Measurements from ENCODE around the gene SNAPC3. TPM values are rescaled to one million over a fixed set of nuclear protein-coding genes. Genes with fewer than 3 reads are reported as not detected.

Gene SNAPC3
- total RNA-seq, 1 donor from 2014 or later = 36.7 TPM

DNA sequence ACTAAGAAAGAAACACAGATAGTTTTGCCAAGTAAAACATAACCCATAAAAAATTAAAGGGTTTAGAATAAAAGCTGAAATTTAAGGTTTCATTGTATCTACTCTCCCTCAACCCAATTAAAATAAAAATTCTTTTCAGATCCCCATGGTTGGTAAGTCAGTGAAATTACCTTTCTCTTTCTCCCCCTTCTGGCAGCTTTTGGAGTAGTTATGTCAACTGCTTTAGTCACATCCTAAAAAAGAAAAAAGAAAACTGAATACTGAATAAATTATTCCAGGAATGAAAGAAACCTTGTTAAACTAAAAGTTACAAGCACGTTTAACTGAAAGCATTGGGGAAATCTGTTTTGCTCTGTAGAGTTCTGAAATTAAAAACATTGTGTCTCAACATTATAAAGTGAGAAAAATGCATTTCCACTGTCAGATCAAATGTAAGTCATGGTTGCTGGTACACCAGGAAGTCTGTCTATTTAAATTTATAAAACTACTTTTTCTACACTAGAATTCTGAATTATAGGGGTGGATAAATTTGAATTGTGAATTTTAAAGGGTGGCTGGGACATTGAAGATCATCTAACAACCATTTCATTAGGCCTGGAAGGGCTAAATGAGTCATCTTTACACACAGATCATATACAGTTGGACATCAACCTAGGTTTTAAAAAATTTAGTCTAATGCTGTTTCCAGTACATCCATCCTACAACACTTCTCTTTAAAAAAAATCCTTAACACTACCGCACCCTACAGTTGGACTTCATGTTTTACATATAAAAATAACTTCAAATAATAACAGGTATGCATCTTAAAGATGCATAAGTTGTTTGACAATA lies 63.4 kb downstream of the SNAPC3 start:
- intact Hi-C loops (cut with micrococcal nuclease) = loop anchor here (1.0 to 5.0 kb wide), 6 partner anchors 13 to 275 kb away; partner anchors contain the start of gene PSIP1

DNA sequence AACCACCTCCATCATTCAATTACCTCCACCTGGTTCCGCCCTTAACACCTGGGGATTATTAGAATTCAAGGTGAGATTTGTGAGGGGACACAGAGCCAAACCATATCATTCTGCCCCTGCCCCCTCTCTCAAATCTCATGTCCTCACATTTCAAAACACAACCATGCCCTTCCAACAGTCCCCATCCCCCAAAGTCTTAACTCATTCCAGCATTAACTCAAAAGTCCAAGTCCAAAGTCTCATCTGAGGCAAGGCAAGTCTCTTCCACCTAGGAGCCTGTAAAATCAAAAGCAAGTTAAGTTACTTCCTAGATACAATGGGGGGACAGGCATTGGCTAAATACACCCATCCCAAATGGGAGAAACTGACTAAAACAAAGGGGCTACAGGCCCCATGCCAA lies 69.3 kb downstream of the SNAPC3 start:
- intact Hi-C loops (cut with micrococcal nuclease) = no loop called here

DNA sequence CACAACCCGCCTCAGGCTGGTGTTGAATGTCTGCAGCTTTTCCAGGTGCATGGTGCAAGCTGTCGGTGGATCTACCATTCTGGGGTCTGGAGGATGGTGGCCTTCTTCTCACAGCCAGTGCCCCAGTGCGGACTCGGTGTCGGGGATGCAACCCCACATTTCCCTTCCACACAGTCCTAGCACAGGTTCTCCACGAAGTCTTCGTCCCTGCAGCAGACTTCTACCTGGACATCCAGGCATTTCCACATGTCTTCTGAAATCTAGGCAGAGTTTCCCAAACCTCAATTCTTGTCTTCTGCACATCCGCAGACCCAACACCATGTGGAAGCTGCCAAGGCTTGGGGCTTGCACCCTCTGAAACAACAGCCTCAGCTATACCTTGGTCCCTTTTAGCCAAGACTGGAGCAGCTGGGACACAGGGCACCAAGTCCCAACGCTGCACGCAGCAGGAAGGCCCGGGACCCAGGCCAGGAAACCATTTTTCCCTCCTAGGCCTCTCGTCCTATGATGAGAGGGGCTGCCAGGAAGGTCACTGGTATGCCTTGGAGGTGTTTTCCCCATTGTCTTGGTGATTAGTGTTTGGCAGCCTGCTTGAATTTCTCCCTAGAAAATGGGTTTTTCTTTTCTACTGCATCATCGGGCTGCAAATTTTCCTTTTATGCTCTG lies 69.9 kb downstream of the SNAPC3 start:
- intact Hi-C loops (cut with micrococcal nuclease) = no loop called here

DNA sequence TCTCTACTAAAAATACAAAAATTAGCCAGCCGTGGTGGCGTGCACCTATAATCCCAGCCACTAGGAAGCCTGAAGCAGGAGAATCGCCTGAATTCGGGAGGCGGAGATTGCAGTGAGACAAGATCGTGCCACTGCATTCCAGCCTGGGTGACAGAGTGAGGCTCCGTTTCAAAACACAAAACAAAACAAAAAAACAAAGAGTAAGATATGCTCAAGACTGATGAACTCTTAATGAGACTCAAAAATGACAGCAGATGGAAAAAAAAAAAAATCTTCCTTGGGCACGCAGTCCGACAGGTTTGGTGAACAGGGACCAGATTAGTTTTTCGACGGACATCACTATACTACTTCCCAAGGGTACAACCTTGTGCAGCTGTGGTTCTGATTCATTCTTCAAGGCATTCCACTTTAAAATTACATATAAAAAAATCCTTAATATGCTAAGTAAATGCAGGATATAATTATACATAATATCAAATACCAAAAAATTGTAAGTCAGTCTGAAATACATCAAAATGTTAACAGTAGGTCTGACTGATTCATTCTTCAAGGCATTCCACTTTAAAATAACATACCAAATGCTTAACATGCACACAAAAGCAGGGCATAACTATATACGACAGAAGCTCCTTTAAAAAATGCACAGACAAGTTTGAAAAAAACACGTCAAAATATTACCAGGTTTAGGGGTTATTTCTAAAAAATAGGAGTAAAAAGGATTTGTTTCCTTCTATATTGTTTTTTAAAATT lies 75.7 kb downstream of the SNAPC3 start:
- intact Hi-C loops (cut with micrococcal nuclease) = loop anchor here (1.0 kb wide), 1 partner anchor 8 kb away; no protein-coding TSS in a partner anchor

DNA sequence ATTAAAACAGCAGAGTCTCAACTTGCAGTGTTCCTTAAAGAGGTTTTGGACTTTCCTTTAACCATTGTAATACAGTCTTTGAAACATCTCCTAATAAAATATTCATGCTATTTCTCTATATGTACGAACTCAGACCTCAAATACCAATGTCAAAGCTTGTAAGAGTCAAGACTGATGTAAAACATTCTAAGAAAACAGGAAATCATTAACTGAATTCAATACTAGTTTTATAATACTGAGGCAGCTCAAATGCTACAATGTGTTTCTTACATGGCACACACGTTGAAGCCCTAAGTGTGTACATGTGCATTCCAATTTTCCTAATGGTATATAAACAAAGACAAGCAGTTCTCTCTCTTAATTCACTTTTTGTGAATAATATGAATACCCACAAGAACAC lies 76.5 kb downstream of the SNAPC3 start:
- intact Hi-C loops (cut with micrococcal nuclease) = no loop called here

DNA sequence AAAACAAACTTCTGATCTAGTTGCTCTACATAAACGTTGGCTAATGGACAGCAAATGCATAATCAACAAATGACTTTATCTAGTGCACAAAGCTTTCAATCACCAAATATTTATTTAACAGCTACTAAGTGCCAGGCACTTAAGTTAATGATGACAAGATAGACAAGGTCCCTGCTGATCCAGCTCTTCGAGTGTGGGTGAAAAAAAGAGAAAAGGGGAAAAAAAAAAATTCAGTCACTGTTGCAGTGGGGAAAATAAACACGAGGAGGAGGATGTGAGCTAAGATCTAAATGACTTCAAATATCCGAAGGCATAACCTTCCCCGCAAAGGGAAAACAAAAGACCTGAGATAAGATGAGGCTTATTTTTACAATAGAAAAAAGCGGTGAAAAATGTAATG lies 78.5 kb downstream of the SNAPC3 start:
- intact Hi-C loops (cut with micrococcal nuclease) = loop anchor here (1.0 kb wide), 1 partner anchor 32 kb away; no protein-coding TSS in a partner anchor

DNA sequence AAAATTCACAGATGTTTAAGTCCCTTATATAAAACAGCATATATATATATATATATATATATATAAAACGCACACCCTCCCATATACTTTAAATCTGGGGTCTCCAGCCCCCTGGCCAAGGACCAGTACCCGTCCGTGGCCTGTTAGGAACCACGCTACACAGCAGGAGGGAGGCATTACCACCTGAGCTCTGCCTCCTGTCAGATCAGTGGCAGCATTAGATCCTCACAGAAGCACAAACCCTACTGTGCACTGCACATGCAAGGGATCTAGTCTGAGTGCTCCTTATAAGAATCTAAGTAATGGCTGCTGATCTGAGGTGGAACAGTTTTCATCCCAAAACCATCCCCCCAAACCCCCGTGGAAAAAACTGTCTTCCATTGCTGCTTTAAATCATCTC lies 79.1 kb downstream of the SNAPC3 start:
- intact Hi-C loops (cut with micrococcal nuclease) = loop anchor here (1.0 kb wide), 2 partner anchors 8 to 31 kb away; partner anchors contain the start of gene PSIP1

DNA sequence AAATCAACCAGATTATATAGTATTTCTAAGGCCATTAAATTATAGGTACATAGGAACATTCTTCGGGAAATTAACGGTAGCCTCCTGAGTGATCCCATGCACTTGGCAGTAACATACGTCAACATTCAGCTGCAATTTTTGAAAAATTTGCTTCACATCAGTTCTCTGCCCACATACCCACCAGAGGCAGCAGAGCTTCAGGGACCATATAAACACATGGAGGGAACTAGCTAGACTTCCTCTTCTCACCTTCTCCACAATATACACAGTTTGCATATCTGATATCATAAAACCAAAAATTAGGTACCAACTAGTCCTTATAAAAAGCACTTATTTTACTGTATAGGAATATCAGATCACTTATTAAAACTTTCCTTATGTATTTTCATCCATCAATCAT lies 83.2 kb downstream of the SNAPC3 start:
- intact Hi-C loops (cut with micrococcal nuclease) = loop anchor here (1.0 kb wide), 1 partner anchor 8 kb away; no protein-coding TSS in a partner anchor

DNA sequence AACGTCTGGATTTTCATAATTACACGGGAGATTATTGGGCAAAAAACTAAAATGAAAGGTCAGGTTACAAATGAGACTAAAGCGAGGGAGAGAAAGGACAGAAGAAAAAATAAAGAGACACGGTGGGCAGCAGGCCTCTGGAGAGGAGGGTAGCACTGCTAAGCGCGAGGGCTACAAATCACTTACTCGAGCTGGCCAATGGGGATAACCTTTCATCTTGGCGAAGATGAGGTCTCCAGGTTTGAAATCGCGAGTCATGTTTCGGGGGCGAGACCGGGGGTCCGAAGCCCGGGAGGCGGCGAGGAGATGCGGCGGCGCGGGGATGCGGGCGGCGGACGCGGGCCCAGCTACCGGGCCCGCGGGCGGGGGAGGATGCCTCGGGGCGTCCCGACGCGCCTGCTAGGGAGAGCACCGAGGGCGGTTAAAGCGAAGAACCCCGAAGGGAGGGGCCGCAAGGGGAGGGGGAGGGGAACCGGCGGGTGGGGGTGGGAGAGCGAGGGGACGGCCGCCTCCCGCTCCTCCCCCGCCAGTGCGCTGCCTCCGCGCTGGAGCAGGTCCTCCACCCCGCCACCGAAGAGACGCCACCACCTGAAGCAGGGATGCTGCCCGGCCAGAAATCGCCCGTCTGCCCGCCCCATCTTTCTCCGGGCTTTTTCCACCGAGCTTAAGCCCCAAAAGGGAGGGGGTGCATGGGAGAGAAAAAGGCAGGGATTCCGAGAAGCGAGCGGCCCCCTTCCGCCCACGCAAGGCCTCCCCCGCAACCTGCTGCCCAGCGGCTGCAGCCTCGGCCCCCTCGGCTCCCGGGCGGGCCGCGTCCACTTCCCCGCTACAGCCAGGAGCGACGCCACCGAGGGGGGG lies 87.5 kb downstream of the SNAPC3 start:
- intact Hi-C loops (cut with micrococcal nuclease) = loop anchor here (1.0 to 5.0 kb wide), 5 partner anchors 8 to 1187 kb away; partner anchors contain the start of gene TTC39B

DNA sequence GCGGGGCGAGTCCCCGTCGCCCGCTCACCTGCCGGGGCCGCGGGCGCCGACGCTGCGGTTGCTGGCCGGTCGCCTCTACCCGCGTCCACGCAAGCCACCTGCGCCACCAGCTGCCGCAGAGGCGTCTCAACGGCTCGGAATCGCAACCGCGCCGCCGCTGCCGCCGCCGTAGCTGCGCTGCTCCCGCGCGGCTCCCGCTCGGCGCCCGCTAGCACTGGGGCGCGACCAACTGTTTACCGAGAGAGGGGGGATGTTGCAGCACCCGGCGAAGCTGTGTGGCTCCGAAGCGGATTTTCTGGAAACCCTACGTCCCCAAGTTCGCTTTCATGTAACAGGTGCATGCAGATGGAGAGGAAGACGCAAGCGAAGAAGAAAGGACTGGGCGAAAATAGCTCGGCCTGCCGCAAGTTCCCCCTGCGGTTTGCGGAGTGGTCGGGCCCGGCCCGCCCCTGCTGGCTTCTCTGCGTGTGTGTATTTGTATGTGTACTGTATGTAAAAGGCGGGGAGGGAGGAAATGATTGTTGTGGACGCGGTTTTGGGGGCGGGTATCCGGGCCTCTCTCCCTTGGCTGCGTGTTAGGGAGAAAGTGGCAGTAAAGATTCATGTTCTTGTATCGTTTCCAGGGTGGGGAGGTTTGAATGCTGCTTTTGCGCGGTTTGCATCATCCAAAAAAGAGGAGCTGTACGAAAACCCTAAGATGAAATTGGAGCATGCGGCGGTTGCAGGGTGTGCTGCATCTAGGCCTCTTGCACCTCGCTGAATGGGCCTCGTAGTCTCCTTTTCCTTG lies 88.3 kb downstream of the SNAPC3 start, which contains the start of gene PSIP1:
Gene PSIP1, minus strand, starts transcription at position 182 of the 787 bp plus-strand sequence. CDS start 782 bp downstream, outside the sequence.
- intact Hi-C loops (cut with micrococcal nuclease) = loop anchor here (1.0 to 5.0 kb wide), 12 partner anchors 9 to 1188 kb away; partner anchors contain the start of genes SNAPC3, TTC39B and ZDHHC21

Other genes with a start within 250 kb of the SNAPC3 start
- gene TTC39B, start 115.7 kb upstream of the SNAPC3 start, total RNA-seq = 31.1 and 32.1 TPM in 2 replicates
- gene PSIP1, start 88.1 kb downstream of the SNAPC3 start, total RNA-seq = 94.0 and 95.6 TPM in 2 replicates
- gene CCDC171, start 130.2 kb downstream of the SNAPC3 start, total RNA-seq = 1.1 and 1.5 TPM in 2 replicates